HT-29 (cell line): ENCODE results near the gene PLEKHG5. TPM values are rescaled to one million over a fixed set of nuclear protein-coding genes. Genes with fewer than 3 reads are reported as not detected.
"Not testable (repeated sequence)": the region's sequence is repeated elsewhere in the genome, so short reads cannot be mapped to it uniquely, and the experiment has no call there.

Experiments used
- DNase-seq: peaks from one replicate; pipeline ENCODE4 v3.0.0-alpha.2; 2015; ENCODE audit warnings: low spot score
- total RNA-seq: library from RNA; depleted of rRNA; stranded (reverse); fragments of >200 nt; shearing (Covaris generic); gene quantifications from 2 replicates; pipeline ENCODE4 v1.2.3, GENCODE V29; 2014

The PLEKHG5 gene
- total RNA-seq, 1 experiment from 2014 or later, result 14.6 TPM

DNA sequence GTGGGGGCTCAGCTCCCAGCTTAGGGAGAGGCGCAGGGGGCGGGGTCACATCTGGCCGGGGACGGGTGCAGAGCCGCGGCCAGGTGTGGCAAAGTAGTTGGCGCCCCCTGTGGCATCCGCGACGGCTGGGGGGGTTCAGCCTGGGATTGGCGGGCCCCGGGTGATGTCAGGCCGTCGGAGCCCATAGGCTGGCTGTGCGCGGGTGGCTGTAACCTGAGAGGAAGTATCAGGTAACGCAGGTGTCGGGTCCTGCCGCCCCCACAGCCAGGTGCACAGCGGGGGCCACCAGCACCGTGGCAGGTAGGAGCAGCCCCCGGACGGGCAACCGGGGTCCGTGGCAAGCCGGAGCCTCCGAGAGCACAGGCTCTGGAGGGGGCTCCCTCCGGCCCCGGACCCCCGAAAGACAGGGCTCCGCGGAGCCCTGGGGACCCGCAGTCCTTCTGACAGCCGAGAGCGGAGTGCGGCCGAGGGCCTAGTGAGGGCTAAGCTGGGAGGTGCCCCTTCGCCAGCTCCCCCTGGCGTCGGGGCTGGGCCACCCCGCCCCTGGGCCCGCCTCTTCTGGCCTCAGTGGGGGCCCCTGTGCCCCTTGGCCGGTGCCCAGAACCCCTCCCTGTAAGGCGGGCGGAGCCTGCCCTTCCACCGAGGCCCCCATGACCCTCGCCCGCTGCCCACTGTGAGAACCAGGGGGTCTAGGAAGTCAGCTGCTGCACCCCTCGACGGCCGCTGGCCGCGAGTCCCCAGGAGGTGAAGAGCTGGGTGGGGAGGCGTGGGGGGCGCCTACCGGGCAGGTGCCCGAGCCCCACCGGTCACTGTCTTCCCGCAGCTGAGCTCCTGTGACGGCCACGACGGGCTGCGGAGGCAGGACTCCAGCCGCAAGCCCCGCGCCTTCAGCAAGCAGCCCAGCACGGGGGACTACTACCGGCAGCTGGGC is 43.4 kb downstream of the PLEKHG5 start:
- no peak for DNase-seq

DNA sequence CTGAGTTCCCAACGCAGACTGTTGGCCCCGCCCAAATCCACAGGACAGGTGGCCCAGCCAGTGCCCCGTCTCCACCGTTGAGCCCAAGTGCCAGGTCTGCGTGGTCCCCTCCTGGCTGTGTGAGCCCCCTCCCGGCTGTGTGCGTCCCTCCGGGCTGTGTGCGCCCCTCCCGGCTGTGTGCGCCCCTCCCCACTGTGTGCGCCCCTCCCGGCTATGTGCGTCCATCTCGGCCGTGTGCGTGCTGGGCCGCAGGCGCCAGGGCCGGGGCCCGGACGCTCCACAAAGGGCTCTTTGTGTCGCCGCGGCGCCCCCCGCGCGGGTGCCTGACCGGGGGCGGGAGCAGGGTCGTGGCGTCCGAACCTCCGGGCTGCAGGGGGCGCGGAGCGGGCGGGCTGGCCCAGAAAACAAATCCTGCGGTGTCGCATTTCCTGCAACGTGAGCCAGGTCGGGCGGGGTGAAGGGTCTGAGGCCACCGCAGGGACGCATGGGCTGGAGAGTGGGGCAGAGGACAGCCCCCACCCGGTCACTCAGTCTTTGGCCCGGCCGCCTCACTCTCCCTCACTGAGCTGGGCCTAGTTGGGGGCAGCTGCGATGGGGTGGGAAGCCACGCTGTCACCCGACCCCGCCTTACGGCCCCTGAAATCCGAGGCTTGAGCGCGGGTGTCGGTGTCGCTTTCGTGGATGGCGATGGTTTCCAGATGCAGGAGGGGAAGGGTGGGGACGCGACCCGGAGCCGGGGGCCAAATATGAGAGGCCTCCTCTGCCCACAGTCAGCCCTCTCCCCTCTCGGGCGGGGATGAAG is 44.2 kb downstream of the PLEKHG5 start:
- no peak for DNase-seq

DNA sequence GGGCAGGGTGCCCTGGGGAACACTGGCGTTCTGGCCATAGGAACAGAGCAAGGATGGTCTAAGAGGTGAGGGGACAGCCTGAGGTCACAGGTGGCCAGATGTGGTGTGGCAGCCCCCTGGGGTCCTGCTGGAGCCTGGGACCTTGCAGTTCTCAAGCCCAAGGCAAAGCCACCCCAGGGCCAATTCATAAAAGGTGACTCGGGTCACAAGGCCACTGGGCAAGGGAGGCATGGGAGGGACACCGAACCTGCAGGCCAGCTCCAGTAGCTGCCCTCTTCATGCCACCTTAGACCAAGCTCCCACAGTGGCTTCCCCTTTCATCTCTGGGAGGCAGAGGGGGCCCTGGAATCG is 44.8 kb downstream of the PLEKHG5 start:
- DNase-seq, result no peak

DNA sequence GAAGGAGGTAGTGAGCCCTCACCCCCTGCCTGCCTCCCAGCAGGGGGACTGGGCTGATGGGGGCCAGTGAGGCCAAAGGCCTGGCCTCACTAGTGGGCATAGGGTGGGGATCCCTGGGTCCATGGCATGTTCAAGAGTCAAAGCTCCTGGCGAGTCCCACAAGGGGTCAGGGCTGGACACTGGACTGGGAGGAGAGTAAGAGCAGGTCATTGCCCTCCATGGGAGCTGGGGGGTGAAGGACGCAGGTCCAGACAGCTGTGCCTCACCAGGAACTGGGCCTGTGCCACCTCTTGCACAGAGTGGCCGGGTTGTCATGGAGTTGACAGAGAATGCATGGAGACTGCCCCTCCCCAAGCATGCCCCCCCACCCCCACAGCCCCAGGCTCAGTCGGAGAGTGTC is 45.5 kb downstream of the PLEKHG5 start:
- not testable (repeated sequence) for DNase-seq

DNA sequence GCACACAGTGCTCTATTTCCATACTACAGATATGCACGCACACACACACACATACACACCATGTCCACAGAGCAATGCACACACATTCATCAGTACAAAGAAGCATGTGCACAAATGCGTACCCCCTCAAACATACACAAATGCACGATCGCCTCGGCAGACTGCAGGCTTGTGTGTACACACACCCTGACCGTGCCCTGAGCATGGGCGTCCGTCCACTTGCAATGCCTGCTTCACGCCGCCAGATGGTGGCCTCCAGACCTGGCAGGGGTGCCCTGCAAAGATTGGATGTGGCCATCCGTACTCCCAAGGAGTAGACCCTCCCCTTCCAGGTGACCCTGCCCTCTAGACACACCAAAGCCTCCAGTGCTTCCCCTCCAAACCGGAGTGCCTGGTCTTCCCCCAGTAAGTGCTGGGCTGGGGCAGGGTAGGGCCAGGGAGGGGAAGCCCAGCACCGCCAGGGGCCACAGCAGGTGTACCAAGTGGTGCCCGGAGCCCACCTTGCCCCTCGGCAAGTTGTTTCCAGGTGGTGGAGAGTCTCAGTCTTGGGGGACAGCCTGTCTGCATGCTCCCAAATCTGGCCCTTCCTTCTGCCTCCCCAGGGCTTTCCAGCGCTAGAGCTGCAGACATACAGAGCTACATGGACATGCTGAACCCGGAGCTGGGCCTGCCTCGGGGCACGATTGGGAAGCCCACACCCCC is 46.3 kb downstream of the PLEKHG5 start:
- peak; percentile 66 for DNase-seq

DNA sequence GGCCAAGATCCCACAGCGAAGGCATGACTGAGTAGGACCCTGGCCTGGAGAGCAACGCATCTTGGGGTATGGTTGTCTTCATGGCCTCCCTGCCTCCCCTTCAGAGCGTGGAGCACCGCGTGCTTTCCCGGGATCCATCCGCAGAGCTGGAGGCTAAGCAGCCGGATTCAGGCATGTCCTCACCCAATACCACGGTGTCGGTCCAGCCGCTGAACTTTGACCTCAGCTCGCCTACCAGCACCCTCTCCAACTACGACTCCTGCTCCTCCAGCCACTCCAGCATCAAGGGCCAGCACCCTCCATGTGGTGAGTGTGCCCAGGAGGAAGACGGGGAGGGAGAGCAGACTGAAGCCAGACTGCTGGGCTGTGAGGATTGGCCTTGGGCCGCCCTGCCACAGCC is 47.1 kb downstream of the PLEKHG5 start:
- DNase-seq, result no peak

DNA sequence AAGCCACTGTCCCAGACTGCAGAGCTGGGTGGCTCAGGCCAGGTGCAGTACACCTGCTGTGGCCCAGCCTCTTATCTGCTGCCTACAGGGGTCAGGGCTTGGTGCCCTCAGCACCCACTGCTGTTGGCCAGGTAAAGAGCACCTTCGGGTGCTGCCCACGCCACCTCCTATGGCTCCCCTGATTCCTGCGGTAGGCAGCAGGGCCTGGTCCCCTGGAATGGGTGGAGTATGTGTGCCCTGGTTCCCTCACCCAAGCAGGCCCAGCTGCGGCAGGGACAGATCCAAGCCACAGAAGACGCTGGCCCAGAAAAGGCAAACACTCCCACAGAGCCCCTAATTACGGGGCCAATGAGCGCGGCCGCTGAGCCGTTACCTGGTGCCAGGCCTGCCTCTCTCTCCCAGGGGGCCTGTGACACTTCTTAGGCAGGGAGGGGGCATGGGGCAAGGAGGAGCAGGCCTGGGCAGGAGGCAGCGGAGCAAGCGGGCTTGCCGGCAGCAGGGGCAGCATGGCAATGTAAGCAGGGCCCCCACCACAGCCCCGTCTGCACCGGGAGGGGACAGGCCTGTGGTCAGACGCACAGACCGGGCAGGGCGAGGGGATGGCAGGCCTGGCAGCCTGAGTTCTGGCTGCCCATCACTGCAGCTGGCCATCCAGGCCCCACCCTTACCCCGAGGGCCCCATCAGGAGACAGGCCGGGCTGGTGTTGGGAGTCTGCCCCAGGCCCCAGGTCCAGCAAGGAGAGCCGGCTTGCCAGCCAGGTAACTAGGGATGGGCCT is 47.9 kb downstream of the PLEKHG5 start:
- DNase-seq, result no peak

DNA sequence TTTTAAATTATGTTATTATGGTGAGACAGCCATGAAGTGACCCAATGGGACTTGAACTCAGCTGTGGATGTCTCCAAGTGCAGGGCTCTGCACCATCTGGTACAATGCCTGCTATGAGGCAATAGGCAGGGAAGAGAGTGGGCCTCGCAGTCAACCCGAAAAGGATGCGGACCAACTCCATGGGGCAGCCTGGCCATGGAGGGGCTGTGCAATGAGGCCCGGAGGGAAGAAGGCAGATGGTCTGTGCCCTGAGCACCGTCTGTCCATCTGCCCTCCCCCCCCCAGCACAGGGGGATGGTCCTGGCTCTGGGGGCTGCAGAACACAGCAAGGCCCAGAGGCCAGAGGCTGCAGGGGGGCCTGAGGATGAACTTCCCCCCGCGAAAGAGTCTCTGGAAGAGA is 49.9 kb downstream of the PLEKHG5 start:
- no peak for DNase-seq

DNA sequence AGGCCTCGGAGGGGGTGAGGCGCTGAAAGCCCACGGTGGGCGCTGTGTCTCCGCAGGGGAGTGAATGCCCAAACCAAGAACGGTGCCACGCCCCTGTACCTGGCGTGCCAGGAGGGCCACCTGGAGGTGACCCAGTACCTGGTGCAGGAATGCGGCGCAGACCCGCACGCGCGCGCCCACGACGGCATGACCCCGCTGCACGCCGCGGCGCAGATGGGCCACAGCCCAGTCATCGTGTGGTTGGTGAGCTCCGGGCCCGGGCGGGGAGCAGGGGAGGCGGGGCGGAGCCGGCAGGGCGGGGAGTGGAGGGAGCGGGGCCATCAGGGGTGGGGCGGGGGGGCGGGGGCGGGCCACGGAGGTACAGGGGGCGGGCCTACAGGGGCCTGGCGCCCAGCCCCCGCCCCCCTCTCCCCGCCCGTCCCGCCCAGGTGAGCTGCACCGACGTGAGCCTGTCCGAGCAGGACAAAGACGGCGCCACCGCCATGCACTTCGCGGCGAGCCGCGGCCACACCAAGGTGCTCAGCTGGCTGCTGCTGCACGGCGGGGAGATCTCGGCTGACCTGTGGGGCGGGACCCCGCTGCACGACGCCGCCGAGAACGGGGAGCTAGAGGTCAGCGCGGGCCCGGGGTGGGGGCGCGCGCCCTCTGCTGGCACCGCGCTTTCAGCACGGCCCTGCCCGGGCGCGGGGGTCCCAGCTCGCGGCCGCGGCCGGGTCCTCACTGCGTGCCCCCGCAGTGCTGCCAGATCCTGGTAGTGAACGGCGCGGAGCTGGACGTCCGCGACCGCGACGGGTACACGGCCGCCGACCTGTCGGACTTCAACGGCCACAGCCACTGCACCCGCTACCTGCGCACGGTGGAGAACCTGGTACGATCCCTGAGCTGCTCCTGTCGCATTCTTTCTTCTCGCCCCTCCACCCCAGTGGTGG is 51.0 kb downstream of the PLEKHG5 start:
- peak; percentile 61 for DNase-seq

DNA sequence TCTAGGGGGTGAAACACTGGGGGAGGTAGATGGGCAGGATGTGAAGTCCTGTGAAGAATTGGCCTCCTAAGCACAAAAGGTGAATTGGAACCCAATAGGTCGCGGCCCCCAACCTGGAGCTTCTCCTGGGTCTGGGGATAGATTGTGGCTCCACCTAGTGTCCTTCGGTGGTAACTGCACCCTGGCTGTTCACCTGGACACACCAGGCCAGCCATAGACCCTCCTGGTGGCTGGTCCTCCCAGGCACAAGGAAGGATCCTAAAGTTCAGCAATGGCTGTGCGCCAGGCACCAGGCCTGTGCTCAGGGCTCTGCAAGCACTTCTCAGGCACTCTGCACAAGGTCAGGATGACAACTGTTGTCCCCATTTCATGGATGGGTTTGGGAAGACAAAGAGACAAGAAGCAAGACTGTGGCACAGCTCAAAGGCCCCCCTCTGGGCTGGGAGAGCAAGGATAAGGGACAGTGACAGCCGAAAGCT is 53.4 kb downstream of the PLEKHG5 start:
- peak; percentile 86 for DNase-seq

DNA sequence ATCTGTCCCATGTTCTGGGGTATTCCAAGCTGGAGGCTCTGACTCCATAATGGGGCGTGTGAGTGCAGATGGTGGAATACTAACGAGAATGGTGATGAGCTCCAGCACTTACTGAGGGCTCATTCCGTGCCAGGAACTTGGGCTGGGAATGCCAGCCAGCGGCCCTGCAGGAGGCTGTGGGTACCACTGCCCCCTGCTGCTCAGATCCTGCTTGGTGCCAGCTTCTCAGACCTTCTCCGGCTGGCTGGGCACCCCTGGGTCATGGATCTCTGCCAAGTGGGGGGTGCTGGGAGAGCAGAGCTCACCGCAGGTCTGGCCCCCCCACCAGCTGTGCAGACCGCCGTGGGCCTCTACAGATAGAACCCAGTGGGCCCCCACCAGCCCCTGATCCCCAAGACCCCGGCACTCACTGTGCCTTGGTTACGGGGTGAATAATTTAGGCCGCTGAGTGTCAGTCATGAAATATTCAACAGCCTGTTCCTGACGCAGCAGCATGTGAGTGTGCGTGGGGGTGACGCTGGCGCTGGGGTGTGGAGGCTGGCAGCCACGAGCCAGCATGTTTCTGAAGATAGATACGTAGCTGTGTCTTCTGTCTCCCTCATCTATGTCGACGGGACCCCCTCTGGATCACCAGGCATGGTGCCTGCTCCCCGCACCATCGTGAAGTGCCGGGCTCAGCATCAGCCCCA is 54.3 kb downstream of the PLEKHG5 start:
- DNase-seq, result peak; percentile 76

DNA sequence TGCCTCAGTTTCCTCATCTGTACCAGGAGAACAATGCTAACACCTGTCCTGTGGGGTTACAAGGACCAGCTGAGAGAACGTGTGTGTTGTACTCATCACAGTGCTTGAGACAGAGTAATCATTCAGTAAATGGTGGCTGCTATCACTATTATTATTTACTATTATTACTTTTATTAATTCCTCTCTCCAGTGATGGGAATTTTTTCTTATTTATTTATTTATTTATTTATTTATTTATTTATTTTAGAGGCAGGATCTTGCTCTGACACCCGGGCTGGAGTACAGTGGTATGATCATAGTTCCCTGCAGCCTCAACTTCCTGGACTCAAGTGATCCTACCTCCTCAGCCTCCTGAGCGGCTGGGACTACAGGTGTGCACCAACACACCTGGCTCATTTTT is 55.2 kb downstream of the PLEKHG5 start:
- DNase-seq, result not testable (repeated sequence)

DNA sequence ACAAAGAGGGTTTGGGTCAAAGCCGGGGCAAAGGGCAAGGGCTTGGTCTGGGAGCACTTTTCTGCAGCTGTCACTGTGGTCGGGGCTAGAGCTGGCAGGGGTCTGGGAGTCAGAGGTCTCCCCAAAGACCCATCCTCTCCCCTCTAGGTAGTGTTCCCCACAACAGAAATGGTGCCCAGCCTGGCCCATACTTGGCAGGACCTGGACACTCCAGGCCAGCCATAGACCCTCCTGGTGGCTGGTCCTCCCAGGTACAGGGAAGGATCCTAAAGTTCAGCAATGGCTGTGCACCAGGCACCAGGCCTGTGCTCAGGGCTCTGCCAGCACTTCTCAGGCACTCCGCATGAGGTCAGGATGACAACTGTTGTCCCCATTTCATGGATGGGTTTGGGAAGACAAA is 55.9 kb downstream of the PLEKHG5 start:
- DNase-seq, result no peak

DNA sequence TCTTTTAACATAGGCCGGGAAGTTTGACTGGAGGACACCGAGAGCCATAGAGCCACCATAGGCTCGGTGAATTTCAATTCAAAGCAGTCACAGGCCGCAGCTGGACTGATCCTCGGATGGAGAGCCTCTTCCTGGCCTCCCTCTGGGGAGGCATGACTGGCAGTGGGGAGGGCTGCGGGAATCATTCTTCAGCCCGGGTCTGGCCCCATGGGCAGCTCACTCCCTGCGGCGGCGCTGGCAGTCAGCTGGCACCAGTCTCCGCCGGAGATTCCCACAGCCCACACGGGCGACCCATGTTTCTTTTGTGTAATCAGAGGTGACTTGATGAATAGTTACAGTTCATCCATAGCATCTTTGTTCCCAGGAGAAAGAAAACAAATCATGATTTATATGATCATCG is 56.3 kb downstream of the PLEKHG5 start:
- no peak for DNase-seq

DNA sequence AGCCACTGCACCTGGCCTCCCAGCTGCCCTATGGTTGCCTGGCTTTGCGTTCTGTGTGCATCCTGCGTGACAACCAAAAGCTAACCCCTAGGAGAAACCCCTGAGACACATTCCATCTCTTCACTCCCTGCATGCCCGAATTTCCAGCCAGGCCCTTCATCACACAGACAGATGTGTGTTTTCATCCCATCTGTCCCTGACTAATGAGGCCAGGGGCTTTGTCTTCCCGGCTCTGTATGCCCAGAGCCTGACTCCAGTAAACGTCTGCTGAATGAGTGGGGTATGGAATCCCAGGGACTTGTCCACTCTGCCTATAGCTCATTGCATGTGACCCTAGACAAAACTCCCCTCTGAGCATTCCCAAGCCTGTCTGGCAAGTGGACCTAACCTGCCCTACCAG is 57.3 kb downstream of the PLEKHG5 start:
- no peak for DNase-seq

DNA sequence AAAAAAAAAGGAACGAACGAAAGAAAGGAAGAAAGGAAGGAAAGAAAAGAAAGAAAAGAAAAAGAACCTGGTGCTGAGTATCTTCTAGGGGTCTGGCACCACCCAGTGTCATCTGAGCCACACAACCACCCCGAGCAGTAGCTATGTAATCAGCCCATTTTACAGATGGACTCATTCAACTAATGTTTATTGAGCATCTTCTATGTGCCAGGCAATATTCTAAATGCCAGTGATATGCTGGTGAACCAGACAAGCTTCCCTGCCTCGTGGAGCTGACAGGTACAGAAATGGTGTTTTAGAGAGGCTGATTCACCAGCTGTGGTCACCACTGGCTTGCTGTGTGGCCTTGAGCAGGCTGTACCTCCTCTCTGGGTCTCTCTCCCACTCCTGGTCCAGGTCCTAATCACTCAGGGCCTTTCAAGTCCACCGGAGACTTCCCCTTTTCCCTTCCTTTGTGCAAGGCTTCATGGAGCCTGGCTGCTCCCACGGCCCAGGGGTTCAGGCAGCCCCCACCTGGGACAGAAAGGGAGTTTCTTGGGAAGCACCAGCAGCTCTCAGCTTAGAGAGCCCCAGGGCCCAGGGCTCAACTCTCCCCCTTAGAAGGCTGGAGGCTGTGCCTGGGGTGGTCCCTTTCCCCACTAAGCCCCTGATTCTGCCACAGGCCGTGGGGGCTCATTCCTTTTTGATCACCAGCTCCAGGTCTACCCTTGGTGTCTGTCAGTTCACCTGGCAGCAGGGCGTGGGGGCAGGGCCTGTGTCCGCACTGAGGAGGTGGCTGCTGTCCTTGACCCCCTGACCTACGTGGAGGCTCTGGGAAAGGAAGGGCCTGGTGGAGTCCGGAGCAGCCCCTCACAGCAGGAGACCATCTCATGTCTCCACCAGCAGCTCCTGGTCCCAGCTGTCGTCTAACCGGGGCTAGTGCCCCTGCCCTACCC is 59.6 kb downstream of the PLEKHG5 start:
- DNase-seq, result not testable (repeated sequence)

DNA sequence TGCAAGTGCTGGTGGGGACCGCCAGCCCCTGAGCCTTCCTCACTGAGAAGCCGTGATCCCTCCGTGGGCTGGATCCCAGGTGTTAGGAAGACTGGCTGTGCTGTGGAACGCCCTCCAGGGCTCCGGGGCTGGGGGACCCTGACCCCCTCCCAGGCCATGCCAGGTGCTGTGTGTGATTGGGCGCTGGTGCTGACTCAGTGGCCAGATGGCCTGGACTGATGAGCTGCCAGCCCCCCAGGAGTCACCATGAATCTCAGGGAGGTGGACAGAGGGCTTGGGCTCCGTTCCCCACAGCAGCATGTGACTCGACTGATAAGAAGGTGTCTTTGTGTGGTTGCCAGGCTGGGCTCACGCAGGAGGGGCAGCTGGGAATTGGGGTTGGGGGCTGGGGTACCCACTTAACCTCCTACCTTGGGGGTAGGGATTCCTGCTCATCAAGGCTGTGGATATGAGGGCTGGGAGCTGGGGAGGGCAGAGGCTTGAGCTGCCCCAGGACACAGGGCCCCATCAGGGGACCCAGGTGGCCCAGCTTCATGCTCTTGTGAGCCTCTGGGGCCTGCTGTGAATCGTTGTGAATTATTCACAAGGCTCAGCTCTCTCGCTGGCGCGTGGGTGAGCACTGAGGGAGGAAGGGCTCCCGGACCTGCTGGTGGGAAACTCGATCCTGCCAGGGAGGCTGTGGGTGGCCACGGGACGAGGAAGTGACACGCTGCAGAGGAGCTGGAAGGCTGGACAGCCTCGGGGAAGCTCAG is 61.6 kb downstream of the PLEKHG5 start:
- DNase-seq, result not testable (repeated sequence)

DNA sequence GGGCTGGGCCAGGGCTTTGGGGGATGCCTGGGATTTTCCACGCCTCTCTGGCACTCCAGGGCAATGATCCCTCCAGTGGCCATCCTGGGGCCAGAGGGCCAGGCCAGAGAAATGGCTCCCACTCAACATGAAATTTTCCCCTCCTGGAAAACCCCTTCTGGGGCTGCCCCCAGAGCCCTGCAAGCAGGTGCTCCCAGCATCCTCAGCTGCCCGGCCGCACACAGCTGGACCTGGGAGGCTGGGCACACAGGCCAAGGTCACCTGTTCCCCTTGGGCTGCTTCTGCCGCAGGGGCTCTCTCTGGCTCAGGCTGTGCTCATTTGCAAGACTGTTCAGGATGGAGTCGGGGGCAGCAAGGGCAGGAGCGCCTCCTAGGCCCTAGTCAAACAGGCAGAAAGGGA is 63.0 kb downstream of the PLEKHG5 start:
- DNase-seq, result not testable (repeated sequence)
